Sigmoid colon (tissue), 7 donors: ENCODE data around the gene HDAC6. TPM values are rescaled to one million over a fixed set of nuclear protein-coding genes. Genes with fewer than 3 reads are reported as not detected.
"Not testable (repeated sequence)": the region's sequence is repeated elsewhere in the genome, so short reads cannot be mapped to it uniquely, and the experiment has no call there.

ENCODE experiments used
- DNase-seq: peaks from one replicate; pipeline ENCODE4 v3.0.0-alpha.2; 2019
- H3K27ac ChIP-seq, 4 donors: fragments of 200-600 bp; sonication (generic); one replicate each; pipeline ENCODE4 v1.5.1; 2016 to 2019; ENCODE audit warnings: mild to moderate bottlenecking in 1 of 4
- H3K27me3 ChIP-seq, 3 donors: fragments of 200-600 bp; sonication (generic); one replicate each; pipeline ENCODE4 v1.5.1; 2019; ENCODE audit warnings: mild to moderate bottlenecking in 1 of 3
- H3K36me3 ChIP-seq, 4 donors: fragments of 200-600 bp; sonication (generic); one replicate each; pipeline ENCODE4 v1.5.1; 2016 to 2019
- H3K4me1 ChIP-seq, 4 donors: fragments of 200-600 bp; sonication (generic); one replicate each; pipeline ENCODE4 v1.5.1; 2017 to 2019
- H3K4me3 ChIP-seq, 4 donors: fragments of 200-600 bp; sonication (generic); one replicate each; pipeline ENCODE4 v1.5.1; 2017 to 2019; ENCODE audit warnings: mild to moderate bottlenecking in 2 of 4, moderate library complexity in 1 of 4
- H3K9me3 ChIP-seq, 4 donors: fragments of 200-600 bp in 3 of 4; sonication (generic) in 3 of 4; one replicate each; pipeline versions ENCODE4 v1.5.1 to v1.6.1; 2013 to 2019
- EP300 ChIP-seq, 4 donors: sonication (generic); formaldehyde crosslinking; IDR thresholded peaks; one replicate each; pipeline ENCODE4 v1.6.1; 2017; ENCODE audit warnings: antibody characterized with exemption in 4 of 4
- POLR2A ChIP-seq, 2 donors: fragments of 450-650 bp; IDR thresholded peaks; one replicate each; pipeline ENCODE4 v1.6.1; 2016; ENCODE audit warnings: antibody characterized with exemption in 2 of 2, mild to moderate bottlenecking in 2 of 2, moderate library complexity in 2 of 2
- POLR2AphosphoS5 ChIP-seq, 4 donors: sonication (generic); formaldehyde crosslinking; IDR thresholded peaks; one replicate each; pipeline ENCODE4 v1.6.1; 2017; ENCODE audit warnings: antibody characterized with exemption in 4 of 4
- WGBS, 2 donors: extraction: QIAGEN DNeasy Blood & Tissue Kit; methylation state at CpG; one replicate each; pipeline ENCODE4 v1.1.7; 2013; 5-methylcytosine and 5-hydroxymethylcytosine counted together
- intact Hi-C: fragments of 100-400 bp; cut with DNase I; formaldehyde crosslinking; loops from one replicate; pipeline ENCODE4 v1.15.1; 2023
- polyA plus RNA-seq, 3 donors: library from polyadenylated mRNA; stranded (reverse); fragments of 200-250 nt; gene quantifications; one replicate each; pipeline ENCODE4 v1.2.3, GENCODE V29; 2013
- small RNA-seq, 3 donors: library from RNA; depleted of rRNA; stranded (forward); fragments of <200 nt; gene quantifications; one replicate each; pipeline ENCODE3, GENCODE V24; 2016
- total RNA-seq, 4 donors: library from RNA; depleted of rRNA; stranded (reverse); fragments of >200 nt; gene quantifications; one replicate each; pipeline ENCODE4 v1.1.0, GENCODE V29; 2016
- TF ChIP-seq, protein P1 (sequence below), 4 experiments: fragments of 450-650 bp in 3 of 4; fragments of 200-600 bp in 1 of 4; IDR thresholded peaks; one replicate each; pipeline ENCODE4 v1.5.1; 2016 to 2019; ENCODE audit warnings: antibody characterized with exemption in 4 of 4, mild to moderate bottlenecking in 3 of 4, moderate library complexity in 2 of 4
- donor health status: healthy with polysubstance abuse.
- donor health status: Bipolar disorder and iron deficiency.
- donor health status: healthy.

The HDAC6 gene
- total and polyA plus RNA-seq, 7 donors, result 22.2 to 110 (median 51.8) TPM

- intact Hi-C loops, result no loop called here
- no peaks in the 10 kb centered on the region for H3K36me3 ChIP-seq
- WGBS, 2 donors, result 22 to 47% methylated on average over 5 of the region's 5 CpGs
Observed at GRCh38 chrX:48854898-48855297, 53.0 kb downstream of the HDAC6 start.

GRCh38 chrX:48864210-48864609, 62.3 kb downstream of the HDAC6 start:
- Histone ChIP-seq H3K9me3 (no peaks in the 10 kb centered on the region), H3K27ac (no peak overlapping the region), H3K36me3 (no peaks in the 10 kb centered on the region), H3K4me1 (no peaks in the 10 kb centered on the region), H3K27me3 (no peaks in the 10 kb centered on the region), H3K4me3 (no peak overlapping the region)
- TF ChIP-seq EP300 (IDR thresholded peaks at IDR 0.05), result no peak
- TF ChIP-seq, protein P1, sequence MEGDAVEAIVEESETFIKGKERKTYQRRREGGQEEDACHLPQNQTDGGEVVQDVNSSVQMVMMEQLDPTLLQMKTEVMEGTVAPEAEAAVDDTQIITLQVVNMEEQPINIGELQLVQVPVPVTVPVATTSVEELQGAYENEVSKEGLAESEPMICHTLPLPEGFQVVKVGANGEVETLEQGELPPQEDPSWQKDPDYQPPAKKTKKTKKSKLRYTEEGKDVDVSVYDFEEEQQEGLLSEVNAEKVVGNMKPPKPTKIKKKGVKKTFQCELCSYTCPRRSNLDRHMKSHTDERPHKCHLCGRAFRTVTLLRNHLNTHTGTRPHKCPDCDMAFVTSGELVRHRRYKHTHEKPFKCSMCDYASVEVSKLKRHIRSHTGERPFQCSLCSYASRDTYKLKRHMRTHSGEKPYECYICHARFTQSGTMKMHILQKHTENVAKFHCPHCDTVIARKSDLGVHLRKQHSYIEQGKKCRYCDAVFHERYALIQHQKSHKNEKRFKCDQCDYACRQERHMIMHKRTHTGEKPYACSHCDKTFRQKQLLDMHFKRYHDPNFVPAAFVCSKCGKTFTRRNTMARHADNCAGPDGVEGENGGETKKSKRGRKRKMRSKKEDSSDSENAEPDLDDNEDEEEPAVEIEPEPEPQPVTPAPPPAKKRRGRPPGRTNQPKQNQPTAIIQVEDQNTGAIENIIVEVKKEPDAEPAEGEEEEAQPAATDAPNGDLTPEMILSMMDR (IDR thresholded peaks at IDR 0.05), result no peak
- no peak for TF ChIP-seq POLR2AphosphoS5 (IDR thresholded peaks at IDR 0.05)
- no peak for TF ChIP-seq POLR2A (IDR thresholded peaks at IDR 0.05)
- 17 to 41% methylated on average over 4 of the region's 4 CpGs for WGBS, 2 donors
- no peak for DNase-seq
- intact Hi-C loops, result no loop called here

More at GRCh38 chrX:48854898-48855297, 53.0 kb downstream of the HDAC6 start:
- DNase-seq, result no peak
- Histone ChIP-seq H3K27me3 (no peaks in the 10 kb centered on the region), H3K4me1 (no peaks in the 10 kb centered on the region), H3K4me3 (no peak overlapping the region), H3K9me3 (no peaks in the 10 kb centered on the region), H3K27ac (no peak overlapping the region)
- TF ChIP-seq EP300 (IDR thresholded peaks at IDR 0.05) (no peak), POLR2A (IDR thresholded peaks at IDR 0.05) (no peak), POLR2AphosphoS5 (IDR thresholded peaks at IDR 0.05) (no peak)
- TF ChIP-seq, protein P1 (IDR thresholded peaks at IDR 0.05), result no peak

- H3K36me3 ChIP-seq, H3K4me3 ChIP-seq, H3K4me1 ChIP-seq, intact Hi-C loops, H3K27me3 ChIP-seq, H3K9me3 ChIP-seq, DNase-seq, H3K27ac ChIP-seq: not testable (repeated sequence)
- WGBS, 2 donors, result 35 to 58% methylated on average over 1 of the region's 2 CpGs
Observed at GRCh38 chrX:48872017-48872416, 70.2 kb downstream of the HDAC6 start.

Small RNAs within 50 kb of the gene (small RNA-seq; reads per million reads assigned to genes)
- gene RNU6-29P, result 0 reads per million in 3 donors

Other genes starting within 250 kb of the HDAC6 start
- 100 to 1,000 TPM in 3 of 4 donors, 10 to 100 TPM in 1; 83.9 to 209 (median 143) TPM for gene RBM3, start 227.6 kb upstream of the HDAC6 start, total RNA-seq
- 100 to 1,000 TPM; 105 to 217 (median 185) TPM for gene RBM3, start 227.6 kb upstream of the HDAC6 start, polyA plus RNA-seq
- gene WDR13, start 204.6 kb upstream of the HDAC6 start, total RNA-seq, result 100 to 1,000 TPM in 3 of 4 donors, 10 to 100 TPM in 1; 99.9 to 132 (median 106) TPM
- 100 to 1,000 TPM in 2 of 3 donors, 10 to 100 TPM in 1; 98.1 to 106 (median 103) TPM for gene WDR13, start 204.6 kb upstream of the HDAC6 start, polyA plus RNA-seq
- 1 to 10 TPM; 3.0 to 6.1 (median 4.7) TPM for gene WAS, start 118.3 kb upstream of the HDAC6 start, total RNA-seq
- 10 to 100 TPM in 1 of 3 donors, 1 to 10 TPM in 2; 3.0 to 23.5 (median 3.7) TPM for gene WAS, start 118.3 kb upstream of the HDAC6 start, polyA plus RNA-seq
- 1 to 10 TPM; 3.0 to 4.6 (median 3.7) TPM for gene SUV39H1, start 105.3 kb upstream of the HDAC6 start, total RNA-seq
- 1 to 10 TPM; 1.8 to 8.5 (median 2.8) TPM for gene SUV39H1, start 105.3 kb upstream of the HDAC6 start, polyA plus RNA-seq
- gene GLOD5, start 40.3 kb upstream of the HDAC6 start, total RNA-seq, result not detected
- gene GLOD5, start 40.3 kb upstream of the HDAC6 start, polyA plus RNA-seq, result 10 to 100 TPM in 2 of 3 donors, 1 to 10 TPM in 1; 7.5 to 22.7 (median 10.8) TPM
- gene GATA1, start 15.5 kb upstream of the HDAC6 start, total RNA-seq, result not detected
- gene GATA1, start 15.5 kb upstream of the HDAC6 start, polyA plus RNA-seq, result not detected
- not detected for gene ERAS, start 24.4 kb downstream of the HDAC6 start, total RNA-seq
- gene ERAS, start 24.4 kb downstream of the HDAC6 start, polyA plus RNA-seq, result under 1 TPM in 1 of 3 donors, not detected in 2; 0.12 TPM
- 10 to 100 TPM in 3 of 4 donors, 1 to 10 TPM in 1; 4.1 to 25.7 (median 21.4) TPM for gene PCSK1N, start 33.5 kb downstream of the HDAC6 start, total RNA-seq
- gene PCSK1N, start 33.5 kb downstream of the HDAC6 start, polyA plus RNA-seq, result 1 to 10 TPM; 2.3 to 6.9 (median 6.0) TPM
- gene TIMM17B, start 95.7 kb downstream of the HDAC6 start, total RNA-seq, result 10 to 100 TPM; 37.7 to 59.6 (median 45.7) TPM
- 10 to 100 TPM; 38.4 to 63.1 (median 53.4) TPM for gene TIMM17B, start 95.7 kb downstream of the HDAC6 start, polyA plus RNA-seq
- gene PQBP1, start 95.9 kb downstream of the HDAC6 start, total RNA-seq, result 100 to 1,000 TPM in 2 of 4 donors, 10 to 100 TPM in 2; 83.1 to 103 (median 94.9) TPM
- 10 to 100 TPM; 65.0 to 80.8 (median 77.5) TPM for gene PQBP1, start 95.9 kb downstream of the HDAC6 start, polyA plus RNA-seq
- gene SLC35A2, start 109.6 kb downstream of the HDAC6 start, total RNA-seq, result 10 to 100 TPM in 1 of 4 donors, 1 to 10 TPM in 3; 5.6 to 20.2 (median 6.0) TPM
- gene SLC35A2, start 109.6 kb downstream of the HDAC6 start, polyA plus RNA-seq, result 10 to 100 TPM in 1 of 3 donors, 1 to 10 TPM in 2; 6.0 to 43.9 (median 9.0) TPM
- gene PIM2, start 117.0 kb downstream of the HDAC6 start, total RNA-seq, result 1 to 10 TPM; 2.4 to 6.9 (median 4.4) TPM
- gene PIM2, start 117.0 kb downstream of the HDAC6 start, polyA plus RNA-seq, result 10 to 100 TPM in 1 of 3 donors, 1 to 10 TPM in 2; 6.6 to 42.0 (median 6.7) TPM
- 10 to 100 TPM; 33.6 to 41.4 (median 38.0) TPM for gene OTUD5, start 155.5 kb downstream of the HDAC6 start, total RNA-seq
- 10 to 100 TPM; 22.4 to 39.3 (median 24.6) TPM for gene OTUD5, start 155.5 kb downstream of the HDAC6 start, polyA plus RNA-seq
- 1 to 10 TPM in 3 of 4 donors, under 1 TPM in 1; 0.95 to 2.5 (median 1.3) TPM for gene KCND1, start 169.8 kb downstream of the HDAC6 start, total RNA-seq
- gene KCND1, start 169.8 kb downstream of the HDAC6 start, polyA plus RNA-seq, result 1 to 10 TPM in 1 of 3 donors, not detected in 2; 1.7 TPM
- 10 to 100 TPM; 19.7 to 63.1 (median 29.7) TPM for gene GRIPAP1, start 200.2 kb downstream of the HDAC6 start, total RNA-seq
- 10 to 100 TPM; 14.4 to 42.0 (median 18.3) TPM for gene GRIPAP1, start 200.2 kb downstream of the HDAC6 start, polyA plus RNA-seq
- 10 to 100 TPM; 38.3 to 69.8 (median 56.0) TPM for gene TFE3, start 241.3 kb downstream of the HDAC6 start, total RNA-seq
- 10 to 100 TPM; 21.0 to 32.6 (median 30.9) TPM for gene TFE3, start 241.3 kb downstream of the HDAC6 start, polyA plus RNA-seq